ENCODE measurements around the gene DNAJC15. TPM values are rescaled to one million over a fixed set of nuclear protein-coding genes. Genes with fewer than 3 reads are reported as not detected.
"Not testable (repeated sequence)": the region's sequence is repeated elsewhere in the genome, so short reads cannot be mapped to it uniquely, and the experiment has no call there.

Gene DNAJC15
- total RNA-seq, 1 experiment from 2014 or later = 12.5 TPM

DNA sequence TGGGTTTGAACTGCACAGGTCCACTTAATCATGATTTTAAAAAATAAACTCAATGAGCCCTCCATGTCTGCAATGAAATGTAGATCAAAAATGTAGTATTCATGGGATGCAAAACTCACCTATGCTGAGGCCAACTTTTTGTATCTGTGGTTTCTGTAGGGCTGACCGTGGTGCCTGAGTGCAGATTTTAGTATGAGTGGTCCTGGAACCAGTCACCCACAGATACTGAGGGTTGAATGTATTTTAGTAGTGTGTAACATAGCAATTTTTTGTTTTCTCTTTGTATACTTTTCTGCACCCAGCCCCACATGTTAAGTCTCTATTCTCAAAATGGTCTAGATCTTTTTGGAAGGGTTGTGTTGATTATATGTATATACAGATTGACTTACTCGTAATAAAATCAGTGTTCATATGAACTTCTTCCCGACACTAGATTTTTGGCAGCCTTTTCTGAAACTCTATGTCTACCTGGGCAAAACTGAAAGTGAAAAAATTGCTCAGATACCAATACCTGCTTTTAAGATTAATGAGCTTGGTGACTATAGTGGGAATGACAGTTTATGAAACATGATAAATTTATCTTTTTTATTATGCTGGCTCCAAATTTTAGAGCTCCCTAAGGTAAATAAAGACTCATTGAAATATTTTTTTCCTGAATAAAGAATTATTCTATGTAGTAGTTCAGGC is 51.6 kb downstream of the DNAJC15 start:
- intact Hi-C loops (cut with micrococcal nuclease) = no loop called here
- CTCF ChIA-PET = no interaction called here

GRCh38 chr13:43075511-43075902 is 52.1 kb downstream of the DNAJC15 start:
- H3K27me3 ChIP-seq (ENCODE audit: low read length); H3K27ac ChIP-seq (ENCODE audit: low read length); H4K20me1 ChIP-seq (ENCODE audit: low read length); POLR2A ChIA-PET (ENCODE audit: unreplicated experiment); H3K79me2 ChIP-seq (ENCODE audit: low read length); intact Hi-C loops (cut with micrococcal nuclease); DNase-seq; H3K4me2 ChIP-seq (ENCODE audit: low read length); H3K9me3 ChIP-seq (ENCODE audit: low read length); H3K9ac ChIP-seq (ENCODE audit: low read length); H3K4me1 ChIP-seq (ENCODE audit: insufficient read depth, low read length); H2AFZ ChIP-seq (ENCODE audit: low read length); H3K36me3 ChIP-seq (ENCODE audit: low read depth, low read length); H3K4me3 ChIP-seq (ENCODE audit: low read length); H3F3A ChIP-seq (ENCODE audit: low read length, unreplicated experiment); ATAC-seq; BruUV-seq (replicated peaks); CTCF ChIA-PET; H3K9me2 ChIP-seq (replicated peaks; ENCODE audit: low read length): not testable (repeated sequence)

More for the DNA sequence above, 51.6 kb downstream of the DNAJC15 start:
- TF ChIP-seq EZH2phosphoT487 (IDR thresholded peaks at IDR 0.05; ENCODE audit: borderline replicate concordance, low read length) (no peak), EZH2 (IDR thresholded peaks at IDR 0.05; ENCODE audit: low read length, unreplicated experiment) (no peak)
- TF ChIP-seq, protein P1, sequence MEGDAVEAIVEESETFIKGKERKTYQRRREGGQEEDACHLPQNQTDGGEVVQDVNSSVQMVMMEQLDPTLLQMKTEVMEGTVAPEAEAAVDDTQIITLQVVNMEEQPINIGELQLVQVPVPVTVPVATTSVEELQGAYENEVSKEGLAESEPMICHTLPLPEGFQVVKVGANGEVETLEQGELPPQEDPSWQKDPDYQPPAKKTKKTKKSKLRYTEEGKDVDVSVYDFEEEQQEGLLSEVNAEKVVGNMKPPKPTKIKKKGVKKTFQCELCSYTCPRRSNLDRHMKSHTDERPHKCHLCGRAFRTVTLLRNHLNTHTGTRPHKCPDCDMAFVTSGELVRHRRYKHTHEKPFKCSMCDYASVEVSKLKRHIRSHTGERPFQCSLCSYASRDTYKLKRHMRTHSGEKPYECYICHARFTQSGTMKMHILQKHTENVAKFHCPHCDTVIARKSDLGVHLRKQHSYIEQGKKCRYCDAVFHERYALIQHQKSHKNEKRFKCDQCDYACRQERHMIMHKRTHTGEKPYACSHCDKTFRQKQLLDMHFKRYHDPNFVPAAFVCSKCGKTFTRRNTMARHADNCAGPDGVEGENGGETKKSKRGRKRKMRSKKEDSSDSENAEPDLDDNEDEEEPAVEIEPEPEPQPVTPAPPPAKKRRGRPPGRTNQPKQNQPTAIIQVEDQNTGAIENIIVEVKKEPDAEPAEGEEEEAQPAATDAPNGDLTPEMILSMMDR (conservative IDR thresholded peaks at IDR 0.05; ENCODE audit: low read depth, low read length) = no peak
- no peak for DNase-seq
- Histone ChIP-seq H3K27me3 (ENCODE audit: low read length) (no peaks in the 10 kb centered on the region), H3K36me3 (ENCODE audit: low read depth, low read length) (no peaks in the 10 kb centered on the region), H3K4me3 (ENCODE audit: low read length) (no peak overlapping the region), H3K79me2 (ENCODE audit: low read length) (no peaks in the 10 kb centered on the region), H3F3A (ENCODE audit: low read length, unreplicated experiment) (no peaks in the 10 kb centered on the region), H3K9me2 (replicated peaks; ENCODE audit: low read length) (no peaks in the 10 kb centered on the region), H3K4me1 (ENCODE audit: insufficient read depth, low read length) (no peaks in the 10 kb centered on the region), H4K20me1 (ENCODE audit: low read length) (no peaks in the 10 kb centered on the region), H3K4me2 (ENCODE audit: low read length) (no peak overlapping the region), H3K9me3 (ENCODE audit: low read length) (no peaks in the 10 kb centered on the region), H3K9ac (ENCODE audit: low read length) (no peak overlapping the region), H2AFZ (ENCODE audit: low read length) (no peak overlapping the region), H3K27ac (ENCODE audit: low read length) (no peak overlapping the region)
- ATAC-seq = no peak
- no TSS peak for BruUV-seq (replicated peaks)
- POLR2A ChIA-PET (ENCODE audit: unreplicated experiment) = no interaction called here

GRCh38 chr13:43077046-43077445 is 53.7 kb downstream of the DNAJC15 start:
- no peak overlapping the region for H3K27ac ChIP-seq (ENCODE audit: low read length)
- TF ChIP-seq EZH2phosphoT487 (IDR thresholded peaks at IDR 0.05; ENCODE audit: borderline replicate concordance, low read length) (no peak), EZH2 (IDR thresholded peaks at IDR 0.05; ENCODE audit: low read length, unreplicated experiment) (no peak)
- TF ChIP-seq, protein P1 (conservative IDR thresholded peaks at IDR 0.05; ENCODE audit: low read depth, low read length) = no peak
- no peak overlapping the region for H3K4me2 ChIP-seq (ENCODE audit: low read length)
- ChIA-PET POLR2A (ENCODE audit: unreplicated experiment) (no interaction called here), CTCF (no interaction called here)
- H3K27me3 ChIP-seq (ENCODE audit: low read length) = no peaks in the 10 kb centered on the region
- H4K20me1 ChIP-seq (ENCODE audit: low read length) = no peaks in the 10 kb centered on the region
- no peak overlapping the region for H3K4me3 ChIP-seq (ENCODE audit: low read length)
- ATAC-seq (no peak), DNase-seq (no peak)
- no peaks in the 10 kb centered on the region for H3K9me2 ChIP-seq (replicated peaks; ENCODE audit: low read length)
- BruUV-seq (replicated peaks) = no TSS peak
- intact Hi-C loops (cut with micrococcal nuclease) = no loop called here
- no peaks in the 10 kb centered on the region for H3K4me1 ChIP-seq (ENCODE audit: insufficient read depth, low read length)
- no peaks in the 10 kb centered on the region for H3K79me2 ChIP-seq (ENCODE audit: low read length)
- no peaks in the 10 kb centered on the region for H3K36me3 ChIP-seq (ENCODE audit: low read depth, low read length)
- H3K9ac ChIP-seq (ENCODE audit: low read length) = no peak overlapping the region
- H3F3A ChIP-seq (ENCODE audit: low read length, unreplicated experiment) = no peaks in the 10 kb centered on the region
- H2AFZ ChIP-seq (ENCODE audit: low read length) = no peak overlapping the region
- H3K9me3 ChIP-seq (ENCODE audit: low read length) = no peaks in the 10 kb centered on the region
